CMK (cell line): ENCODE measurements around the gene SEC14L5.
"Not testable (repeated sequence)": the region's sequence is repeated elsewhere in the genome, so short reads cannot be mapped to it uniquely, and the experiment has no call there.

Experiments
- DNase-seq: peaks from one replicate; pipeline ENCODE4 v3.0.0-alpha.2; 2010; ENCODE audit warnings: low read depth

SEC14L5 gene

DNA sequence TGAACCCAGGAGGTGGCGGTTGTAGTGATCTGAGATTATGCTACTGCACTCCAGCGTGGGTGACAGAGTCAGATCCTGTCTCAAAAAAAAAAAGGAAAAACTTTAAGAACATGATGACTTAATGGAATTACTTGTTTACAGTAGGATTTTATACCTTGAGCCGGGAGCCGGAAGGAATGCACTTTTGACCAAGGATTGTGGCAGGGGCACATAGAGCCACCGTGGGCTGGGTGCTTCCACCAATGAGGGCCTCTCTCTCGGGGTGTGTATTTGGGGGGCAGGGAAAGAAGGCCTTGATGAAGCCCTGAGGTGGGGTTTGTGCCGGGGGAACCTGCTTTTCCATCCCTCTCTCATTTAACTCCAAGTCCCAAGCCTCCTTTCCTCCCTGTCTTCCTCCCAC, 82.3 kb downstream of the SEC14L5 start:
- no peak for DNase-seq

- no peak for DNase-seq
Measured at GRCh38 chr16:5041600-5042133, 83.5 kb downstream of the SEC14L5 start.

DNA sequence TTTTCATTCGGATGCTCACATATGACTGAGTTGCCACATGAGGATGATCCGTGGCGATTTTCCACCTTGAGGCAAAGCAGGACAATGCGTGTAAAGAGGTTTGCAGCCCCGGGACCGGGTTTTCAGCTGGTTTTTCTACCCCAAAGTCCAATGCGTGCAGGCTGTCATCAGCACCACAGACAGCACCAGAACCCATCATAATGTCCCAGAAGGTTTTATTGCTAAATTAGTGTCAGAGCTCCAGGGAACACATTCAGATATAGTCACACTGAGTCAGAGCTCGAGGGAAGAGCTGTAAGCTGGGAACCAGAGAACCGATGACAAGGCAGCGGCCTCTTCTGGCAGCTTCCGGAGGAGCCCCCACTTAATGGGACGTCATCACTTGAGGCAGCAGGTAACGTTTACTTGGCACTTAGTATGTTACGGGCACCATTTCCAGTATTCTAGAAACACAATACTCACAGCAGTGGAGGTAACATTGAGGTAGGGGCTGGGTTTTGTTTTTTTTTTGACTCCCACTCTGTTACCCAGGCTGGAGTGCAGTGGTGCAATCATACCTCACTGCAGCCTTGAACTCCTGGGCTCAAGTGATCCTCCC, 84.5 kb downstream of the SEC14L5 start:
- DNase-seq, result no peak

DNA sequence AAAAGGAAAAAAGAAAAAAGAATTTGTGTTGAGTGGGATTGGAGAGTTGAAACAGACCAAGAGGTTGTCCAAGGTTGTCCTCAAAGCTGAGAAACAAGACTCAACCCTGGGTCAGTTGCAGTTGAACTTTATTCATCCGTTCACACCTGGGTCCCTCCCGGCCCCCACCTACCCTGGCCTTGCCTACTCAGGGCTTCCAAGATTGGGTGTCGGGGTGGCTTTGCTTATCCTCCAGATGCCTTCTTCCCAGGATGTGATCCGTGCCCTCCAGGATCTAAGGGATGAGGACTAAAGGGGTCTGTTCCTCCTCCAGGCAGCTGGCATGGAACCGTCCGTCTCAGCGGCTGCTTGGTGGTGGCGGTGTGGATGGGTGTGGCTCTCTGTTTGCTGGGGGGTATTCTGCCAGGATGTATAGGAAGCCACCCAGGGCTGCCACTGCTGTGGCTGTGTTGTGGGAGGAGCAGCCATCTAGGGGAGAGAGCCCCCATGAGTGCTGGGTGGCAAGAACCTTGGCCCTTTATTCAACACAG, 85.9 kb downstream of the SEC14L5 start:
- no peak for DNase-seq

DNA sequence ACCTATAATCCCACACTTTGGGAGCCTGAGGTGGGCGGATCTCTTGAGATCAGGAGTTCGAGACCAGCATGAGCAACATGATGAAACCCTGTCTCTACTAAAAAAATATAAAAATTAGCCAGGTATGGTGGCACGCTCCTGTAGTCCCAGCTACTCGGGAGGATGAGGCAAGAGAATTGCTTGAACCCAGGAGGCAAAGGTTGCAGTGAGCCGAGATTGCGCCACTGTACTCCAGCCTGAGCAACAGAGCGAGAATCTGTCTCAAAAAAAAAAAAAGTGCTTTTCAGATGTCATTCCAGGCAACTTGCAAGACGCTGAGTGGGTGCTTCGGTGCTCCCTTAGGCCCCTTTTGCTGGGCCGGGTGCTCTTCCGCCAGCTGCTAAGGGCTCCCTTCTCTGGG, 86.5 kb downstream of the SEC14L5 start:
- DNase-seq, result not testable (repeated sequence)

DNA sequence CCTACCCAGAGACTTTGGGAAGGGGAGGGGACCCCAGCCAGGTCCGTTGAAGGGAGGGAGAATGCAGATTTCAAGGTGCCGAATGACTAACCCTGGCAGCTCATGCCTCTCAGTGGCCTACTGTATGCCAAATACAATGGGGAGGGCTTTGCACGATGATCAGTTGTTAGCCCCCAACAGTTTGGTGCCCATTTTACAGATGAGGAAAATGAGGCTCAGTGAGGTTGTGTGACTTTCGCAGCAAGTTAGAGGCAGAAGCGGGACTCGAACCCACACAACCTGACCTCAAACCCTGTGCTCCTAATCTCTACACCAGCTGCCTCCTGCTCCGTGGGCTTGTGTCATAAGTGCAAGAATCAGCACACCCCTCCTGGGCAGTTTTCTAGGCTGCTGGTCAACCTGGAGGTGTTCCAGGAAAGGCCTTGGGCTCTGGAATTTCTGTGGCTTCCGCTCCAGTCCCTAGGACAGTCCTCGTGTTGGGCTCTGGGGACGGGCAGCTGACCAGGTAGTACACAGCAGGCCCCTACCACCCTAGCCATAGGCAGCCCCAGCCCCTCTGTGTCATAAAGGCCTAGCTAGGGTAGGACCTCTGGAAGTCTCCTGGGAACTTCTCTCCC, 87.5 kb downstream of the SEC14L5 start:
- DNase-seq, result no peak

GRCh38 chr16:5046914-5047313, 88.8 kb downstream of the SEC14L5 start:
- DNase-seq, result no peak

GRCh38 chr16:5054876-5055865, 97.0 kb downstream of the SEC14L5 start:
- no peak for DNase-seq

DNA sequence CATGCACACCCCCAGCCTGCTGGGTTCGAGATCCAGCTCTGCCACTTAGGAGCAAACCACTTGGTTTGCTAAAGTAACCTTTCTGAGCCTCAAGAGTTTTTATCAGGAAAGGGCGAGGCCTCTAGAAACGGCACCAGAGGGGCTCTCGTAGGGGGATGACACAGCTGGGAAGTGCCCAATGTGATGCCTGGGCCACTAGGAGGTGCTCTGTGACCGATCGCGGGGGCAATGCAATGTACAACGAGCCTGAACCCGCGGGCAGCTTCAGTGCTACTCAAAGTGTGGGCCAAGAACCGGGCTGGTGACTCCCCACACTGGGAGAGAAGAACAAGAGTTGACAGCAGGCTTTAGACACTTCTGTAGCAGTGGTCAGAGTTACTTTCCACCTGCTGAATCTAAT, 98.2 kb downstream of the SEC14L5 start:
- peak; percentile 29 for DNase-seq

DNA sequence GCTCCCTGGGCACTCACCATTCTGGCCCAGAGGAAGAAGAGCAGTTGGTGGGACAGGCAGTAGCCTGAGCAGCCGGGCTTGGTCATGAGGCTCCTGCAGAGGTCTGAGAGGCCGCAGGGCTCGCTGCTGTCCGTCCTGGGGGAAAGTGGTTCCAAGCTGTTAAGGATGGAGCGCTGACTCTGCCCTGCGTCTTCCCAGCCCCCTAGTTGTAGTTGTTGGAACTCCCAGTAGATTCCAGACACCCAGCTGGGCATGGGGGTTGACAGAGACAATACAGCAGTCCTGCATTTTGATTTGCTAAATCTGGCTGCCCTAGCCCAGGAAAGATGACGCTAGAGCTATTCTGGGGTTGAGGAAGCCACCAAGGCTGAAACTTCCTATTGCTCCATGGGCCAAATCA, 100.3 kb downstream of the SEC14L5 start:
- no peak for DNase-seq

DNA sequence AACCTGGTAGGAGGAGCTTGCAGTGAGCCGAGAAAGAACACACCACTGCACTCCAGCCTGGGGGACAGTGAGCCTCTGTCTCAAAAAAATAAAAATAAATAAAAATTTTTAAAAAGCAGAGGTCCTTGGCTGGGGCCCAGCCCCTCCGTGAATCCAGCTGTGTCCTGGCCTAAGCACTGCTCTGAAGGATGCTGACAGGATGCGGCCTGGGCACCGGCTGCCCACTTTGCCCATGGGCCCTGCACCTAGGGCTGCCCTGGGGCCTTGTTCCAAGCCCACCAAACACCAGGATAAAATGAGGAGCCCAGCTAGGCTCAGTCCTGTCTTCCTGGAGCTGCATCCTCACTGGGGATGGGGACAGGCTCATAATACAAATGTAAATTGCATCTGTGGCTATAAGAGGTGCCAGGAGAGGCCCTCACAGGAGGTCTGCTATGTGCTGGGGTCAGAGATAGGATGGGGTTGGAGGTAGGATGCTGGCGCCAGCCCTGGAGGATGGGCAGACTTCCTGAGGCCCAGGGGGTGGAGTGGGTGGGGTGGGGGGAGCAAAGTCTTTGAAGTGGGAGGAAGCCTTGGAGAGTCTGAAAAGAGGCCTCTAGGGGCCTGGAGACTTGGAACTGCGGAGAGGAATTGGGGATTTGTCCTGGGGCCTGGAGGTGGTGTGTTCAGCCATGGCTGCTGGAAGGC, 101.4 kb downstream of the SEC14L5 start:
- no peak for DNase-seq

DNA sequence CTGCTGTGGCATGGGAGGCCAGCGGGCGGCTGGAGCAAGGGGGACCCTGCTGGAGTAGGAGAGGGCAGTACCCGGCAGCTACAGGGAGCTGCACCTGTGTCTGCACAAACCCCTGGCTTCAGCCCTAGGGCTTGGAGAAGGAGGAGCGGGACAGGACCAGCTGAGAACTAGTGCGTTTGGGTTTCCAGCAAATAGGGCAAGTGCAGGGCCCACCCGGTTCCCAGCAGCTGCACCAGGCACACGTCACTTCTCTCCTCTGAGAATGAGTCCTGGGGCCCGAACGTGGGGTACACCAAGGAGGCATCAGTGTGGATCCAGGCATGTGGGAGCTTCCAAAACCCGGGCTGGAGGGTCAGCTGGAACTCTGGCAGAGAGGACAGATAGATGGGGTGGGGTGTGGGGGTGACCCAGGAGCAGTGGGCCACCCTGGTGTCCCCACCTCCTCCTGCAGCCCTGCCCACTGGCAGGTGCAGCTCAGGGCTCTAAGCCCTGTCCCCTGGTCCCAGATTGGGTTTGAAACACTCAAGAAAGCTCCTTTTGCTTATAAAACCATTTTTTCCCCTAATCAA, 102.0 kb downstream of the SEC14L5 start:
- DNase-seq, result no peak

DNA sequence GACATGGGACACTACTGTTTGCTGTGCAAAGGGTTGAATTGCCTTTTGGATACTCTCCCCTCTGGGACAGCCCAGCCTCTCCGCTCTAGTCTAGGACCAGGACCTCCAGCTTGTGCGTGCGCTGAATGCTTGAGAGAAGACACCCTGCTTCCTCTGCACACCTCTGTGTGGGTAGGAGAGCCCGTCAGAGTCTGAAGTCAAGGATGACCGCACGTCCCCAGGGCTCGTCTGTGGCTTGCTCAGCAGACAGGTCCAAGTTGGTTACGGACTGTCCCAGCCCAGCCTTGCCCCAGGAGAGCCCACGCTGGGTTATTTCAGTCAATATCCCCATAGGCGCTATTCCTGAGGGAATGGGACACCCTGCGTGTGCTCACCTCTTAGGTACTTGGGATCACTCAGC, 103.9 kb downstream of the SEC14L5 start:
- no peak for DNase-seq

DNA sequence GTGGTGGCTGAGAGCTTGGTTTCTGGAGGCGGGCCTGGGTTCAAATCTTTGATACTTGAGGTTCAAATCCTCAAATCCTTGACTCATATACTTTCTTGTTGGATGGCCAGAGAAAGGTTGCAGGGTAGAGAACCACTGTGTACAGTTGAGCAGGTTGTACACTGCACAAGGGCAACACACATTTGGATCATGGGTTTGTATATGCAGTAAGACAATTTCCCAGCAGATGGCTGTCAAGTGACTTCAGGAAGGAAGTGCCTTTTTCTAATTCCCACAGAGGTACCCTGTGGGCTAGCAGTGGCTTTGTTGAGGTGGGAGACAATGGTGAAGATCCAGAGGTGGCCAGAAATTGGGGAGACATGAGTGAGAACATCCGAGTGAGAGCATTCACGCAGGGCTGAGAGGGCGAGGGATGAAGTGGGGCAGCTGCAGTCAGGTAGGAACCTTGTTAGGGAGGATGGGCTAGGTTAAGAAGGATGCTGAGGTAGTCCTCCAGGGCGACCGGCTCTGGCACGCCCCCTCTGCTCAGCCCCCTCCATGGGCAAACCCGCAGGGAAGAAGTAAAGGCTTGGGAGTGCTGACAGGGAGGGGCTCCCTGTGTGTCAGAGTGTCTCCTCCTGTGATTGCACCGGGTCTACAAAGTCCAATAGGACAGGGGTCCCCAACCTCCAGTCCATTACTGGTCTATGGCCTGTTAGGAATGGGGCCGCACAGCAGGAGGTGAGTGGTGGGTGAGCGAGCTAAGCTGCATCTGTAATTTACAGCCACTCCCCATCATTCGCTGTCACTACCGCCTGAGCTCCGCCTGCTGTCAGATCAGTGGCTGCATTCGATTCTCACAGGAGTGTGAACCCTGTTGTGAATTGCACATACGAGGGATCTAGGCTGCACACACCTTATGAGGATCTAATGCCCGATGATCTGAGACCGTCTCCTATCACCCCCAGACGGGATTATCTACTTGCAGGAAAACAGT, 104.9 kb downstream of the SEC14L5 start:
- no peak for DNase-seq

- no peak for DNase-seq
Measured at GRCh38 chr16:5064915-5065314, 106.8 kb downstream of the SEC14L5 start.

- DNase-seq, result no peak
Measured at GRCh38 chr16:5065326-5065725, 107.2 kb downstream of the SEC14L5 start.

DNA sequence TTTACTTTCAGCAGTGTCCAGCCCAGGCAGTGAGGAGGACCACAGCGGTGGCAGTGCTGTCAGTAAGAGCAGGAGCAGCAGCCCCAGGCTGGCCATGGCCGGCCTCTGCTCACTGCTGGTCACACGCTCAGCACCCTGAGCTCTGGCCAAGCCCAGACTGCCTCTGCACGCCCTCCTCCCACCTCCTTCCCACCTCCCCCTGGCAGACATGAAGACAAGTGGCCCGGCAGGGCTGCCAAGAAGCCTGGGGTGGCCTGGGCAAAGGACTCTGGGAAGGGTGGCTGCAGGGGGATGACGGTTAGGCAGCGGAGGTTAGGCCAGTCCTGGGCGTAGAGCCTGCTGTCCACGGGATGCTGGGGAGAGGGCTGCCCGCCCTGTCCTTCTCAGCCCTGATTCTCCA, 107.7 kb downstream of the SEC14L5 start, which contains the start of gene C16orf89:
Gene C16orf89, minus strand, starts transcription at position 144 of the 400 bp plus-strand sequence. Its CDS starts 48 bp downstream, at position 96.
- no peak for DNase-seq

- no peak for DNase-seq
Measured at GRCh38 chr16:5066511-5066910, 108.4 kb downstream of the SEC14L5 start.
